ENCODE results near the gene CTNNA2. TPM values are rescaled to one million over a fixed set of nuclear protein-coding genes. Genes with fewer than 3 reads are reported as not detected.
A peak's percentile ranks its signal among the peaks of the same experiment; 100 is the strongest.
"Not testable (repeated sequence)": the region's sequence is repeated elsewhere in the genome, so short reads cannot be mapped to it uniquely, and the experiment has no call there.

The CTNNA2 gene
- total RNA-seq, 1 donor from 2014 or later, result not detected

DNA sequence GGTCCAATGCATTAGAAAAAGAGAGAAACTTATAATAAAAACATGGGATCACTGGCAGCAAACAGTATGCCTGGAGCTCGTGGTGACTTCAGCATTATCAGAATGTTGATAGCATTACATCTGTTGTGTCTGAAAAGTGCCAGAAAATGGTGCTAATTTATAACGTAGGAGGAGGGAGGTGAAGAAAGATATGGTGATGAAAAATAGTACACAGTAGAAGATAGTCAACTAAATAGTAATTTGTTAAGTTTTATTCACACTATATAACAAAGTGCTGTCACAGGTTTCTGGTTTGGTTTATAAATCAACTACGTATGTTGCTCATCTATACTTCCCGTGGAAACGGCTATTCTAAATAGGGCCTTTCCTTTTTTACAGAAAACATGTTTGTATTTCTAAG is 674.3 kb downstream of the CTNNA2 start:
- DNase-seq (no peak), ATAC-seq (no peak)
- Histone ChIP-seq H3K36me3 (no peaks in the 10 kb centered on the region), H3K4me1 (no peaks in the 10 kb centered on the region), H3K9me3 (no peaks in the 10 kb centered on the region), H3K27me3 (no peaks in the 10 kb centered on the region), H3K27ac (no peak overlapping the region), H3K4me3 (no peak overlapping the region)
- intact Hi-C loops (cut with DNase I), result no loop called here
- TF ChIP-seq, protein P1, sequence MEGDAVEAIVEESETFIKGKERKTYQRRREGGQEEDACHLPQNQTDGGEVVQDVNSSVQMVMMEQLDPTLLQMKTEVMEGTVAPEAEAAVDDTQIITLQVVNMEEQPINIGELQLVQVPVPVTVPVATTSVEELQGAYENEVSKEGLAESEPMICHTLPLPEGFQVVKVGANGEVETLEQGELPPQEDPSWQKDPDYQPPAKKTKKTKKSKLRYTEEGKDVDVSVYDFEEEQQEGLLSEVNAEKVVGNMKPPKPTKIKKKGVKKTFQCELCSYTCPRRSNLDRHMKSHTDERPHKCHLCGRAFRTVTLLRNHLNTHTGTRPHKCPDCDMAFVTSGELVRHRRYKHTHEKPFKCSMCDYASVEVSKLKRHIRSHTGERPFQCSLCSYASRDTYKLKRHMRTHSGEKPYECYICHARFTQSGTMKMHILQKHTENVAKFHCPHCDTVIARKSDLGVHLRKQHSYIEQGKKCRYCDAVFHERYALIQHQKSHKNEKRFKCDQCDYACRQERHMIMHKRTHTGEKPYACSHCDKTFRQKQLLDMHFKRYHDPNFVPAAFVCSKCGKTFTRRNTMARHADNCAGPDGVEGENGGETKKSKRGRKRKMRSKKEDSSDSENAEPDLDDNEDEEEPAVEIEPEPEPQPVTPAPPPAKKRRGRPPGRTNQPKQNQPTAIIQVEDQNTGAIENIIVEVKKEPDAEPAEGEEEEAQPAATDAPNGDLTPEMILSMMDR (IDR thresholded peaks at IDR 0.05), result no peak

DNA sequence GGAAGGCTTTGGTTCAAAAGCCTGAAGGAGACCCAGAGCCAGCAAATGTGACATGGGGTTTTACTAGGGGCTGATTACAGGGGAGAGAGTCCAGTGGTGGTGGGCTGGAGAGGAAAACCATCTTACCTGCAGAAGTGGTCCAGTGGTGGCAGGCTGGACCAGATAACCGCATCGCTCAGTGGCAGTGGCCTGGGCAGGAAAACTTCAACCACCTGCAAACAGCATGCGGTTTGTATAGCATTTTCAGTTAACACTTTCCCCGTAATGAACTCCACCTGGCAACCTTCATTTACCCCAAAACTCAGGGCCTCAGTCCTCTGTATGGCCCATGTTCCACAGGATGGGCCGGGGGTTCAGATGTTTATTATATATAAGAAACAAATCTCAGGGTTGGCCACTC is 677.3 kb downstream of the CTNNA2 start:
- H3K4me1 ChIP-seq, result no peaks in the 10 kb centered on the region
- ATAC-seq, result no peak
- no peak overlapping the region for H3K4me3 ChIP-seq
- DNase-seq, result no peak
- H3K27me3 ChIP-seq, result no peaks in the 10 kb centered on the region
- no peak overlapping the region for H3K27ac ChIP-seq
- H3K9me3 ChIP-seq, result no peaks in the 10 kb centered on the region
- H3K36me3 ChIP-seq, result no peaks in the 10 kb centered on the region
- TF ChIP-seq, protein P1 (IDR thresholded peaks at IDR 0.05), result no peak
- intact Hi-C loops (cut with DNase I), result no loop called here

DNA sequence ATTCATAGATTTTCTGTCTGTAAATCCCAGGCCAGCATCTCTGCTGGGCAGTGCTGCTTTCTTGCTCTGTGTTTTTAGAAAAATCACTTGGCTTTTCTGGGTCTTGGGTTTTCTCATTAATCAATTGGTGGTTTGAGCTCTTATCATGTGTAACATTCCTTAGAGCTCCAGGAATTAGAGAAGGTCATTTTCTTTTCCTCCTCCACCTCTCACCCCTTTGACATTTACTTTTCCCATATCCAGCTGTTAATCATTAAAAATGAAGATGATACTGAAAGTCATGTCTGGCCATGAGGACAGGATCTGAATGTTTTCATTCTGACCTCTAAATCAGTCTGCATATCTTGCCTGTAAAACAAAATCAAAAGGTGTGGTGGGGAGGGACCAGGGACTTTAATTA is 680.7 kb downstream of the CTNNA2 start:
- no peak overlapping the region for H3K27ac ChIP-seq
- no peaks in the 10 kb centered on the region for H3K9me3 ChIP-seq
- H3K4me1 ChIP-seq, result no peaks in the 10 kb centered on the region
- TF ChIP-seq, protein P1 (IDR thresholded peaks at IDR 0.05), result no peak
- intact Hi-C loops (cut with DNase I), result no loop called here
- no peak for ATAC-seq
- no peaks in the 10 kb centered on the region for H3K27me3 ChIP-seq
- no peaks in the 10 kb centered on the region for H3K36me3 ChIP-seq
- H3K4me3 ChIP-seq, result no peak overlapping the region
- no peak for DNase-seq

DNA sequence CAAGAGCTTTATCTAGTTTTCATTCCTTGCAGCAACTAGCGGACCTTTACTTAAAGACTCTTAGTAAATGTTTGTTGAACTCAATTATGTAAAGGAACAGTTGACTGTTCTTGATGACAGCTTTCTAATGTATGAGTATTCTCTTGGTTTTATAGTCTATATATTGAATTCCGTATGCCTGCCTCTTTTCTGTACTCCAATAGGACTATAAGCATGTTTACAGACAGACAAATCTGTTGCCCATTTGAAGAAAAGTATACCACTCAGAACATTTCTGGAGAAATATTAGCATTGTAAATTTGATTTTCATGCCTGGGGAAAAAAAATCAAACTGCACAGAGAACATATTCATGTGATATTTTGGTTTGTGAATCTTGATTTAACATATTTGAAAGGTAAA is 682.2 kb downstream of the CTNNA2 start:
- TF ChIP-seq, protein P1 (IDR thresholded peaks at IDR 0.05), result no peak
- no peaks in the 10 kb centered on the region for H3K9me3 ChIP-seq
- H3K4me3 ChIP-seq, result no peak overlapping the region
- no peak for DNase-seq
- intact Hi-C loops (cut with DNase I), result no loop called here
- H3K27me3 ChIP-seq, result no peaks in the 10 kb centered on the region
- no peak for ATAC-seq
- H3K36me3 ChIP-seq, result no peaks in the 10 kb centered on the region
- H3K4me1 ChIP-seq, result no peaks in the 10 kb centered on the region
- H3K27ac ChIP-seq, result no peak overlapping the region

DNA sequence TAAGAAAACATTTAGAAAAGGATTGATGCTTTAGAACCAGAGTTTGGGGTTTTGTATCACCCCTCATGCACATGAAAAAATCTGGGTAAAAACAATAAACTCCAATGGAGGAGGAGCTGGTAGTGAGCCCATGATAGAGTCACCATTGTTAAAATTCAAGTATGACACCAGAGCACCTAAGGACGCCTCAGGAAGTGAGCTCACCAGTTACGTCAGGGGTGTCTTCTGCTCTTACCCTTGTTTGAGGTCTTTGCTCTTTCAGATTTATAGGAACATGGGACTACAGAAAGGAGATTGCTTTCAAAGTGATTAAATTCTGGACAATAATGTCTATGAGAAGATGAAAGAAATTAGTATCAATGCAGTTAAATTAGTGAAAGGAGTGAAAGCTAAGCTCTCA is 685.2 kb downstream of the CTNNA2 start:
- Histone ChIP-seq H3K4me3 (no peak overlapping the region), H3K9me3 (no peaks in the 10 kb centered on the region), H3K4me1 (no peaks in the 10 kb centered on the region), H3K27me3 (no peaks in the 10 kb centered on the region), H3K27ac (no peak overlapping the region), H3K36me3 (no peaks in the 10 kb centered on the region)
- no peak for ATAC-seq
- no peak for DNase-seq
- TF ChIP-seq, protein P1 (IDR thresholded peaks at IDR 0.05), result no peak
- intact Hi-C loops (cut with DNase I), result no loop called here

DNA sequence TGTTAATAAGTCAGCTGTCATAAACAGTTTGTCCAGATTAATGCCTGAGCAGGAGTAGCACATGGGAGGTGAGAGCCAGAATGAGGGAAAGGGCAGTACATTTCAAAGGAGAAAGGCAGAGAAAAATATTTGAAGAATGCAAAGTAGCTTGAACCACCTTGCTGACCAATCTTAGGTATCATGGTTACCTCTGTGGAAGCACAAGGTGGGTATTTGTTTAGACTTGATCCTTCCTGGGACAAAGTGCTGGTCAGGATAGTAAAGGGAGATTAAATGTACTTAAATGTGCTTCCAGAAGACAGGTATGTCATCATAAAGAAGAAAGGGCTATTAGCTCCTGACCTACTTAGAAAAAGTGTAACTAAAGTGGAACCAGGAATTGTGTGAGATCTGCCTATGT is 686.7 kb downstream of the CTNNA2 start:
- H3K9me3 ChIP-seq, result no peaks in the 10 kb centered on the region
- no peak overlapping the region for H3K27ac ChIP-seq
- no peaks in the 10 kb centered on the region for H3K36me3 ChIP-seq
- no peaks in the 10 kb centered on the region for H3K4me1 ChIP-seq
- intact Hi-C loops (cut with DNase I), result no loop called here
- H3K27me3 ChIP-seq, result no peaks in the 10 kb centered on the region
- DNase-seq (no peak), ATAC-seq (peak; percentile 48)
- TF ChIP-seq, protein P1 (IDR thresholded peaks at IDR 0.05), result no peak
- no peak overlapping the region for H3K4me3 ChIP-seq

DNA sequence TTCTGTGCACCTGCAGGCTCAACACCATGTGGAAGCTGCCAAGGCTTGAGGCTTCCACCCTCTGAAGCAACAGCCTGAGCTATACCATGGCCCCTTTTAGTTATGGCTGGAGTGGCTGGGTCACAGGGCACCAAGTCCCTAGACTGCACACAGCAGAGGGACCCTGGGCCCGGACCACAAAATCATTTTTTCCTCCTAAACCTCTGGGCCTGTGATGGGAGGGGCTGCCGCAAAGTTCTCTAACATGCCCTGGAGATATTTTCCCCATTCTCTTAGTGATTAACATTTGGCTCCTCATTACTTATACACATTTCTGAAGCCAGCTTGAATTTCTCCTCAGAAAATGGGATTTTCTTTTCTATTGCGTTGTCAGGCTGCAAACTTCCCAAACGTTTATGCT is 691.1 kb downstream of the CTNNA2 start:
- H3K4me3 ChIP-seq; H3K4me1 ChIP-seq; H3K9me3 ChIP-seq; intact Hi-C loops (cut with DNase I); H3K27ac ChIP-seq; H3K27me3 ChIP-seq; H3K36me3 ChIP-seq; DNase-seq; ATAC-seq: not testable (repeated sequence)

Data from upper lobe of right lung (tissue), 1 donor.